MCF 10A (cell line): ENCODE measurements around the gene STOX2. TPM values are rescaled to one million over a fixed set of nuclear protein-coding genes. Genes with fewer than 3 reads are reported as not detected.

ENCODE experiments used
- BruUV-seq: library from RNA; stranded (reverse); fragments of 400-500 nt; replicated peaks from 2 replicates; lab custom pipeline; 2021; lab: Mats Ljungman, UMichigan
- CTCF ChIA-PET: fragments of 300-600 bp; sonication (Branson Sonifier 250); formaldehyde crosslinking; extraction: SDS; loops from one replicate; lab custom pipeline; 2021; ENCODE audit warnings: antibody characterized with exemption, inconsistent platforms; lab: Yijun Ruan, JAX
- POLR2A ChIA-PET: fragments of 300-600, 350-650 bp; sonication (Branson Sonifier 250); formaldehyde crosslinking; extraction: SDS; loops from one replicate; lab custom pipeline; 2020; ENCODE audit warnings: antibody characterized with exemption, inconsistent platforms; lab: Yijun Ruan, JAX
- DNase-seq: peaks from one replicate; pipeline ENCODE4 v3.0.0-alpha.2; 2018; ENCODE audit not compliant: unreplicated experiment
- H3K27ac Mint-ChIP-seq: one replicate; pipeline ENCODE4 v1.8.0; 2022; ENCODE audit warnings: mild to moderate bottlenecking, low read depth, mixed read lengths; ENCODE audit not compliant: unreplicated experiment
- H3K27me3 Mint-ChIP-seq: one replicate; pipeline ENCODE4 v1.8.0; 2022; ENCODE audit warnings: mixed read lengths; ENCODE audit not compliant: insufficient read depth, unreplicated experiment
- H3K36me3 Mint-ChIP-seq: one replicate; pipeline ENCODE4 v1.8.0; 2022; ENCODE audit warnings: mild to moderate bottlenecking, moderate library complexity, mixed read lengths; ENCODE audit not compliant: insufficient read depth, unreplicated experiment
- H3K4me1 Mint-ChIP-seq: one replicate; pipeline ENCODE4 v1.8.0; 2022; ENCODE audit warnings: mixed read lengths; ENCODE audit not compliant: insufficient read depth, unreplicated experiment
- H3K4me3 Mint-ChIP-seq: one replicate; pipeline ENCODE4 v1.8.0; 2022; ENCODE audit warnings: mild to moderate bottlenecking, moderate library complexity, mixed read lengths; ENCODE audit not compliant: unreplicated experiment
- H3K9me3 Mint-ChIP-seq: one replicate; pipeline ENCODE4 v1.8.0; 2022; ENCODE audit warnings: mixed read lengths; ENCODE audit not compliant: unreplicated experiment
- intact Hi-C: fragments of 100-400 bp; cut with micrococcal nuclease; formaldehyde crosslinking; loops from 2 replicates; pipeline ENCODE4 v1.14.1; 2022
- total RNA-seq: library from RNA; stranded (reverse); gene quantifications from 2 replicates; pipeline ENCODE4 v1.2.3, GENCODE V29; 2022
- TF ChIP-seq, protein P1 (sequence below): fragments of 200-600 bp; IDR thresholded peaks from one replicate; pipeline ENCODE4 v1.8.0; 2022; ENCODE audit warnings: antibody characterized with exemption, mild to moderate bottlenecking; ENCODE audit not compliant: unreplicated experiment

The STOX2 gene
- total RNA-seq, 1 experiment from 2014 or later = 1.1 TPM

DNA sequence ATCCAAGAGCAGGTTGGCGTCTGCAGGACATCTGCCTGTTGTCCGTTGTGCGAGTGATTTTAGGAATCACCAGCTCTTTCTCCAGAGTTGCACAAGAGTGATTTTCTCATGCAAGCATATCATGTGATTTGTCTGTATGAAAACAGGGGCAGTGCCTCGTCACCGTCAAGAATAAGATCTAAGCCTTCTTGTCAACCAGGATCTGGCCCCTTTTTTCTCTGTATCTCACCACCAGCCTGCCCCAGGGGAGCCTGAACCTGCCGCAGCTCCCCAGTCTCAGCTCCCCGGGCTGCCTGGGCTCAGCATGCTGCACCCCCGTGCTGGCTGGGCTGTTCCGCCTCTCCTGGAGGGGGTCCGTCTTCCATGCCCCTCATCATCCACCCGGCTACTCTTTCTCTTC, 90.5 kb downstream of the STOX2 start:
- intact Hi-C loops = no loop called here
- H3K4me1 Mint-ChIP-seq = no peaks in the 10 kb centered on the region
- no peak for DNase-seq
- BruUV-seq = no TSS peak
- TF ChIP-seq, protein P1, sequence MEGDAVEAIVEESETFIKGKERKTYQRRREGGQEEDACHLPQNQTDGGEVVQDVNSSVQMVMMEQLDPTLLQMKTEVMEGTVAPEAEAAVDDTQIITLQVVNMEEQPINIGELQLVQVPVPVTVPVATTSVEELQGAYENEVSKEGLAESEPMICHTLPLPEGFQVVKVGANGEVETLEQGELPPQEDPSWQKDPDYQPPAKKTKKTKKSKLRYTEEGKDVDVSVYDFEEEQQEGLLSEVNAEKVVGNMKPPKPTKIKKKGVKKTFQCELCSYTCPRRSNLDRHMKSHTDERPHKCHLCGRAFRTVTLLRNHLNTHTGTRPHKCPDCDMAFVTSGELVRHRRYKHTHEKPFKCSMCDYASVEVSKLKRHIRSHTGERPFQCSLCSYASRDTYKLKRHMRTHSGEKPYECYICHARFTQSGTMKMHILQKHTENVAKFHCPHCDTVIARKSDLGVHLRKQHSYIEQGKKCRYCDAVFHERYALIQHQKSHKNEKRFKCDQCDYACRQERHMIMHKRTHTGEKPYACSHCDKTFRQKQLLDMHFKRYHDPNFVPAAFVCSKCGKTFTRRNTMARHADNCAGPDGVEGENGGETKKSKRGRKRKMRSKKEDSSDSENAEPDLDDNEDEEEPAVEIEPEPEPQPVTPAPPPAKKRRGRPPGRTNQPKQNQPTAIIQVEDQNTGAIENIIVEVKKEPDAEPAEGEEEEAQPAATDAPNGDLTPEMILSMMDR = no peak
- no peaks in the 10 kb centered on the region for H3K36me3 Mint-ChIP-seq
- H3K4me3 Mint-ChIP-seq = no peak overlapping the region
- ChIA-PET POLR2A (no interaction called here), CTCF (interaction anchor here (0.6 to 1.0 kb wide), 3 partner anchors 86 to 307 kb away, joined by 3 to 6 read pairs (median 3); no protein-coding TSS in a partner anchor)
- no peaks in the 10 kb centered on the region for H3K9me3 Mint-ChIP-seq
- no peak overlapping the region for H3K27ac Mint-ChIP-seq
- no peaks in the 10 kb centered on the region for H3K27me3 Mint-ChIP-seq

DNA sequence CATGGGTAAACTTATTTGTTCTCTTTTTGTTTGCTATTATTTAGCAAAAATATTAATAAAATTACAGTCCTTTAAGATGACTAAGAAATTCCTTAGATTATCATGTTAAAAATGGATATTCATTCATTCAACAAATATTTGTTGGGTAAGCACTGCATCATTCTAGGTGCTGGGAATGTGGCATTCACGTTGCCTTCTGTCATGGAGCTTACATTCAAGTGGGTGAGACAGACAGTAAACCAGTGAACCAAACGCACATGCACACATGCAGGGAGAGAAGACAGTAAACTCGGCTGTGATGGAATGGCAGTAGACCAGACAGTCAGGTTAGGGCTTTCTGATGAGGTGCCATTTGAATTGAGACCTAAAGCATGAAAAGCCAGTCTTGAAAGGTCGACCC, 91.8 kb downstream of the STOX2 start:
- Mint-ChIP-seq H3K4me3 (no peak overlapping the region), H3K27ac (no peak overlapping the region), H3K36me3 (no peaks in the 10 kb centered on the region), H3K9me3 (no peaks in the 10 kb centered on the region), H3K27me3 (no peaks in the 10 kb centered on the region), H3K4me1 (no peaks in the 10 kb centered on the region)
- CTCF ChIA-PET = interaction anchor here (0.8 to 2.9 kb wide), 2 partner anchors 104 to 175 kb away, joined by 3 to 6 read pairs; no protein-coding TSS in a partner anchor
- intact Hi-C loops = no loop called here
- DNase-seq = no peak
- POLR2A ChIA-PET = interaction anchor here (1.2 kb wide), 1 partner anchor 9 kb away, joined by 3 read pairs; no protein-coding TSS in a partner anchor
- TF ChIP-seq, protein P1 = no peak
- no TSS peak for BruUV-seq

DNA sequence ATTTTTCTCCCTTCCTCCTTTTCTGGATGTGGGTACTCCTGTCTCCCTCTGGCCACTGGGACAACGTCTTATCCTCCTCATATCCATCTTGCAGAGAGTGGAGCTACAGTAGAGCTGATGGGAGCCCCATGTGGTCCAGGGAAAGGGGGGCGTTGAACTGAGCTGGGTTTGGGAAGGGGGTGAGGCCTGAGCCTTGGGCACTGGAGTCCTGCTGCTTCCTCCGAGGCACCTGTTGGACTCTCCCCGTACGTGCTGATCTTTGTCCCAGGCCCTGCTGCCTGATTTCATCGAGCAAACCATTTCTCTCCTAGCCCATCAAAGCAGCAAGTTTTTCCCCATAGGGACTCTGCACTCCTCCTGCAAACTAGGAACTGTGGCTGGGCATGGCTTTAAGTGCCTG, 94.3 kb downstream of the STOX2 start:
- TF ChIP-seq, protein P1 = no peak
- ChIA-PET POLR2A (no interaction called here), CTCF (interaction anchor here (0.5 to 2.9 kb wide), 3 partner anchors 9 to 101 kb away, joined by 5 to 6 read pairs (median 5); no protein-coding TSS in a partner anchor)
- BruUV-seq = no TSS peak
- no peaks in the 10 kb centered on the region for H3K36me3 Mint-ChIP-seq
- no peak overlapping the region for H3K4me3 Mint-ChIP-seq
- no peaks in the 10 kb centered on the region for H3K9me3 Mint-ChIP-seq
- no peaks in the 10 kb centered on the region for H3K4me1 Mint-ChIP-seq
- no peaks in the 10 kb centered on the region for H3K27me3 Mint-ChIP-seq
- no peak overlapping the region for H3K27ac Mint-ChIP-seq
- DNase-seq = no peak
- intact Hi-C loops = no loop called here

DNA sequence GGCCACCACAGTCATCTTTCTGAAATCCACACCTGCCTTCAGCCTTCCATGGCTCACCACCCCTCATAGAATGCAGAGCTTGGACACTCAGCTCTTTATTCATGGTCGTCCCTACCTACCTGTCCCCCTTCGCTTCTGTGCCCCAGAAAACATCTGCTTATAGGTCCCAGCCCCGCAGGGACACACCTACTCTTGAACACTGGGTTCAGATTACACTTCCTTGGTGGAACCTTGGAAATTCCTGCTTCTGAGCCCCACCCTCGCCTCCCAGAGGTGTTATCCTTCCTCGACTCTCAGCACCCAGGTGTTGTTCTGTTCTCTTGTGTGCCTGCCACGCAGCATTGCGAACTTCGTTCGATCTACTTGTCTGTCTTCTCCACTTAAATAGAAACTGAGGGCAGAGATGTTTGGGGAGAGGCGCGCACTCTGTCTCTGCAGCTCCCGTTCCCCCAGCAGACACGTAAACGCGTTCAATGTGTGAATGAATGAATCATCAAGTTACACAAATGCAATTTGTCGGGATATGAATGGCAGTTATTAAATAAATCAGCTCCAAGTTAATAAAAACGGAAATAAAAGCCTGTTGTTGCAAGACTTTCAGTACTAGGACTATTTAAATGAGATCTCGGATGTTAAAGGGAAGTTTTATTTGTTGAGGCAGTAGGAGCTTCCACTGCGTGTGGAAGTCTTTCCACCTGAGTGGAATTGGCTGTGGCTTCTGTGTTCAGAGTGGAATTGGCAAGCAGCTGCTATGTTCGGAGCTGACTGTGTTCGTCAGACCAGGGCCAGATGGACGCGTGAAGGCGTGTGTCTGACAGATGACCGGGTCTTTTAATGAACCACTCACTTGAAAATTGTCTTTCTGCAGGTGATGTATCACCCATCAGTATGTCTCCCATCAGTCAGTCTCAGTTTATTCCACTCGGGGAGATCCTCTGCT, 95.6 kb downstream of the STOX2 start:
- no peak for DNase-seq
- POLR2A ChIA-PET = interaction anchor here (0.7 to 1.5 kb wide), 2 partner anchors 12 to 1488 kb away, joined by 3 to 5 read pairs; no protein-coding TSS in a partner anchor
- TF ChIP-seq, protein P1 = no peak

More for the DNA sequence above, 95.6 kb downstream of the STOX2 start:
- no TSS peak for BruUV-seq
- Mint-ChIP-seq H3K4me1 (no peaks in the 10 kb centered on the region), H3K36me3 (no peaks in the 10 kb centered on the region), H3K4me3 (no peak overlapping the region), H3K9me3 (no peaks in the 10 kb centered on the region), H3K27ac (no peak overlapping the region), H3K27me3 (no peaks in the 10 kb centered on the region)
- intact Hi-C loops = no loop called here
- CTCF ChIA-PET = interaction anchor here (0.6 to 0.7 kb wide), 2 partner anchors 89 to 141 kb away, joined by 3 to 4 read pairs; no protein-coding TSS in a partner anchor
